PFSK-1 (cell line): Measurements from ENCODE around the gene OARD1.

ENCODE experiments used
- FOXP2 ChIP-seq: optimal IDR thresholded peaks from 2 replicates; pipeline ENCODE3; 2011; ENCODE audit warnings: borderline replicate concordance, control low read depth, inconsistent platforms; ENCODE audit not compliant: insufficient read depth; ENCODE audit errors: extremely low read length, extremely low read depth
- POLR2AphosphoS5 ChIP-seq: IDR thresholded peaks from 2 replicates; pipeline ENCODE4 v1.6.1; 2012; ENCODE audit warnings: low read depth, mild to moderate bottlenecking, control low read depth, low read length, moderate library complexity
- SIN3A ChIP-seq: IDR thresholded peaks from 2 replicates; pipeline ENCODE4 v1.6.1; 2012; ENCODE audit warnings: mild to moderate bottlenecking, low read length, moderate library complexity, borderline replicate concordance; ENCODE audit not compliant: insufficient read depth
- TAF1 ChIP-seq: IDR thresholded peaks from 2 replicates; pipeline ENCODE4 v1.6.1; 2012; ENCODE audit warnings: low read length, control low read depth, borderline replicate concordance; ENCODE audit not compliant: insufficient read depth
- TF ChIP-seq, protein P1 (sequence below), 2 experiments: IDR thresholded peaks; 2 replicates each; pipeline versions ENCODE4 v1.6.1 to v1.8.0; 2011 to 2012; ENCODE audit warnings: low read depth in 2 of 2, low read length in 2 of 2, control low read depth in 1 of 2, inconsistent platforms in 1 of 2, mild to moderate bottlenecking in 1 of 2, moderate library complexity in 1 of 2; ENCODE audit not compliant: insufficient read depth in 1 of 2

The OARD1 gene

DNA sequence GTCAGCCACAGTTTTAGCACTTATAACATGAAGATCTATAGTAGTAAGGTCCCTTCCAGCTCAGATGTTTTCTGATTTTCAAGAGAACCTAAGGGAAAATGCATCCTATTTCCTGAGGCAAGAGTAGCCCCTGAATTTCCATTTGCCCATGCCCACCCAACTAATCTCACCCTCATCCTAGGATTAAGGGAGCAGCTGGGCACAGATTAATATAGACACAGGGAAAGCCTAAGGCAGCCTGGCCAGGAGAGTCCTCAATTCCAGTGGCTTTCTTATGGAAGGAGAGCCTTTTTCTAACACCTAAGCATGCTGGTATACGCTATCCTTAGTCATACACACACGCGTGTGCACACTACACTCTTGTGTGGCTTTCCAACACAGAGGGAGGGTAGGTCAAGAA lies 17.6 kb downstream of the OARD1 start:
- TF ChIP-seq TAF1: no peak

DNA sequence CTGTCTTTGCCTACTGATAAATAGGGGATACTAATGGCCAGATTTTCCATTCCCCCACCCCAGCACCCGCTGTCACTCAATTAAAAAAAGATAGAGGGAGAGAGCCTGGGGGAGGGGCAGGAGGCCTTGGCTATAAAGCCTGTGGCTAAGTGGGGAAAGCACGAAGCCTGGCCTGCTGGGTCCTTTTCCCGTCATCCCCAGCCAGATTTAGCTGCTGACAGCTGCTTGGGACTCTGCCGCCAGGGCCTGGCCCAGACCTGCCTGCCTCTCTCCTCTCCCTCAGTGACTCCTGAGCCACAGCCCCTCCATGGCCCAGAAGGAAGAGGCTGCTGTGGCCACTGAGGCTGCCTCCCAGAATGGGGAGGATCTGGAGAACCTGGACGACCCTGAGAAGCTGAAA lies 19.1 kb downstream of the OARD1 start, which contains the start of gene APOBEC2:
Gene APOBEC2 (plus strand): TSS at position 162 of the 400 bp plus-strand sequence. CDS start 146 bp downstream, at position 308.
- TF ChIP-seq TAF1 (no peak), POLR2AphosphoS5 (no peak), FOXP2 (no peak), SIN3A (no peak)
- TF ChIP-seq, protein P1, sequence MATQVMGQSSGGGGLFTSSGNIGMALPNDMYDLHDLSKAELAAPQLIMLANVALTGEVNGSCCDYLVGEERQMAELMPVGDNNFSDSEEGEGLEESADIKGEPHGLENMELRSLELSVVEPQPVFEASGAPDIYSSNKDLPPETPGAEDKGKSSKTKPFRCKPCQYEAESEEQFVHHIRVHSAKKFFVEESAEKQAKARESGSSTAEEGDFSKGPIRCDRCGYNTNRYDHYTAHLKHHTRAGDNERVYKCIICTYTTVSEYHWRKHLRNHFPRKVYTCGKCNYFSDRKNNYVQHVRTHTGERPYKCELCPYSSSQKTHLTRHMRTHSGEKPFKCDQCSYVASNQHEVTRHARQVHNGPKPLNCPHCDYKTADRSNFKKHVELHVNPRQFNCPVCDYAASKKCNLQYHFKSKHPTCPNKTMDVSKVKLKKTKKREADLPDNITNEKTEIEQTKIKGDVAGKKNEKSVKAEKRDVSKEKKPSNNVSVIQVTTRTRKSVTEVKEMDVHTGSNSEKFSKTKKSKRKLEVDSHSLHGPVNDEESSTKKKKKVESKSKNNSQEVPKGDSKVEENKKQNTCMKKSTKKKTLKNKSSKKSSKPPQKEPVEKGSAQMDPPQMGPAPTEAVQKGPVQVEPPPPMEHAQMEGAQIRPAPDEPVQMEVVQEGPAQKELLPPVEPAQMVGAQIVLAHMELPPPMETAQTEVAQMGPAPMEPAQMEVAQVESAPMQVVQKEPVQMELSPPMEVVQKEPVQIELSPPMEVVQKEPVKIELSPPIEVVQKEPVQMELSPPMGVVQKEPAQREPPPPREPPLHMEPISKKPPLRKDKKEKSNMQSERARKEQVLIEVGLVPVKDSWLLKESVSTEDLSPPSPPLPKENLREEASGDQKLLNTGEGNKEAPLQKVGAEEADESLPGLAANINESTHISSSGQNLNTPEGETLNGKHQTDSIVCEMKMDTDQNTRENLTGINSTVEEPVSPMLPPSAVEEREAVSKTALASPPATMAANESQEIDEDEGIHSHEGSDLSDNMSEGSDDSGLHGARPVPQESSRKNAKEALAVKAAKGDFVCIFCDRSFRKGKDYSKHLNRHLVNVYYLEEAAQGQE (IDR thresholded peaks at IDR 0.05; ENCODE audit: insufficient read depth in 1 of 2, low read depth in 2 of 2, low read length in 2 of 2): no peak

GRCh38 chr6:41051873-41052272 lies 20.3 kb downstream of the OARD1 start:
- TF ChIP-seq SIN3A (no peak), FOXP2 (no peak), POLR2AphosphoS5 (no peak), TAF1 (no peak)
- TF ChIP-seq, protein P1 (IDR thresholded peaks at IDR 0.05; ENCODE audit: insufficient read depth in 1 of 2, low read depth in 2 of 2, low read length in 2 of 2): no peak

GRCh38 chr6:41050536-41050935 lies 21.6 kb downstream of the OARD1 start:
- TF ChIP-seq POLR2AphosphoS5 (no peak), TAF1 (no peak), SIN3A (no peak), FOXP2 (no peak)
- TF ChIP-seq, protein P1 (IDR thresholded peaks at IDR 0.05; ENCODE audit: insufficient read depth in 1 of 2, low read depth in 2 of 2, low read length in 2 of 2): no peak

DNA sequence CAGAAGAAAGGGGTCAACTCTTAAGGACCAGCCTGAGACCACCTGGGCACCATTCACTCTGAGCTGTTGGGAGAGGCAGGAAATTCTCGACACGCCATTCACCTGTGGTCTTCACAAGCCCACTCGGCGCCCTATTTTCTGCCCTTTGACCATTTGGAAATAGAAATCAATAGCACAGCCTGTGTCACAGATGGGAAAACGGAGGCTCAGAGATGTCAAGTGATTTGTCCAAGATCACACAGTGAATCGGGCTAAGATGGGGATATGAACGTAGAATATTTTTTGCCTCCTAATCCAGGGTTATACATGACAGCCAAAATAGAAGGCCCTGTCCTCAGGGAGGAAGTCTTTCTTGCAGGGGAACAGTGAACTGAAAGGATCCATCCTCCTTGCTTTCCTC lies 22.2 kb downstream of the OARD1 start:
- TF ChIP-seq POLR2AphosphoS5 (no peak), SIN3A (no peak), TAF1 (no peak)
- TF ChIP-seq, protein P1 (IDR thresholded peaks at IDR 0.05; ENCODE audit: insufficient read depth in 1 of 2, low read depth in 2 of 2, low read length in 2 of 2): no peak
